HG03025 (cell line): Measurements from ENCODE around the gene BTBD19.
"Not testable (repeated sequence)": the region's sequence is repeated elsewhere in the genome, so short reads cannot be mapped to it uniquely, and the experiment has no call there.

ENCODE experiments used
- ATAC-seq: cut with Tn5 transposase; IDR thresholded peaks from one replicate; pipeline ENCODE4 v1.9.1; 2021; ENCODE audit warnings: mild to moderate bottlenecking, moderate library complexity; ENCODE audit not compliant: unreplicated experiment, low FRiP score

Gene BTBD19

GRCh38 chr1:44807364-44808062 lies 810 bp upstream of the BTBD19 start:
- ATAC-seq: no peak

- peak; percentile 43 for ATAC-seq
Measured at GRCh38 chr1:44808938-44809917, 905 bp downstream of the BTBD19 start.

DNA sequence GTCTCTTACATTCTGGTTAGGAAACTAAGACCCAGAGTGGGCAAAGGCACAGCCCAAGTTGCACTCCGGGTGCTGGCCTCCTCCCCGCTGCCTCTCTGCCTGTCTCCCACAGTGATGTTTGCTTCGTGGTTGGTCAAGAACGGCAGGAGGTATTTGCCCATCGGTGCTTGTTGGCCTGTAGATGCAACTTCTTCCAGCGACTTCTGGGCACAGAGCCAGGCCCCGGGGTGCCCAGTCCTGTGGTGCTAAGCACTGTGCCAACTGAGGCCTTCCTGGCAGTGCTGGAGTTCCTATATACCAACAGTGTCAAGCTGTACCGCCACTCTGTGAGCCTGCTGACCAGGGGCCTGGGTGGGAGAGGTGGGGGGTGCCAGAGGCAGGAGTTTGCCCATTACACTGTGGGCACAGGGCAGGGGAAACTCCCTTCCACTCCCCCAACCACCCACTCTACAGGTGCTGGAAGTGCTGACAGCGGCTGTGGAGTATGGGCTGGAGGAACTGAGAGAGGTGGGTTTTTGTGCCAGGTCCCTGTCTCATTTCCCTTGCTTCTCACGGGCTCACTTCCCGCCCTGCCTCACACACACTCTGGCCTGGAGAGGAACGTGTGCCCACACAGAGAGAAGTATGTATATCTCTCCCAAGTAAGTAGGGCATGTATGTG lies 1.9 kb downstream of the BTBD19 start:
- ATAC-seq: no peak

DNA sequence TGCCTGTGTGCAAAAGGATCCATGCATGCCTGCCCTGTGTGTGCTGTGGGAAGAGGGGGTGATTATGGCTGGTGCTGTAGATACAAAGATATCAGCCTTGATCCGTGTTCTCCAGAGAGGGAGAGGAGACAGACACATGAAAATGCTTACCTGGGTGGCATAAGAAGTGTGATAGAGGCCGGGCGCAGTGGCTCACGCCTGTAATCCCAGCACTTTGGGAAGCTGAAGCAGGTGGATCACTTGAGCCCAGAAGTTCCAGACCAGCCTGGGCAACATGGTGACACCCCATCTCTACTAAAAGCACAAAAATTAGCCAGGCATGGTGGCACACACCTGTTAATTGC lies 2.4 kb downstream of the BTBD19 start:
- not testable (repeated sequence) for ATAC-seq

DNA sequence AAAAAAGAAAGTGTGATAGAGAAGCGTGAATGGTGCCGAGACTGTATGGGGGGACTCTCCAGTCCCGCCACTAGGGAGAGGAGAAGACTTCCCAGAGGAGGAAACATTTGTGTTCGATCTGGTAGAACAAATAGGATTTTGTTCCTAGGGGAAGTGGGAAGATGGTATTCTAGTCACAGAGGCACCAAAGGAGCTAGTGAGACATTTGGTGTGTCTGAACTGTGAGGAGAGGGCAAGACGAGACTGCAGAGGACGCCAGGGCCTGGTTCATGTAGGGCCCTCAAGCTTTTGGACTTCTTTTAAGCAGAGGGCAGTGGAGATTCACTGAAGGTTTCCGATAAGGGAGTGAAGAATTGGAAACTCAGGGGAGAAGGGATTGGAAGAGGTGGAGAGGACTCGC lies 2.9 kb downstream of the BTBD19 start:
- no peak for ATAC-seq

- no peak for ATAC-seq
Measured at GRCh38 chr1:44812822-44813543, 4.7 kb downstream of the BTBD19 start.

GRCh38 chr1:44815926-44816325 lies 7.6 kb downstream of the BTBD19 start:
- ATAC-seq: not testable (repeated sequence)

DNA sequence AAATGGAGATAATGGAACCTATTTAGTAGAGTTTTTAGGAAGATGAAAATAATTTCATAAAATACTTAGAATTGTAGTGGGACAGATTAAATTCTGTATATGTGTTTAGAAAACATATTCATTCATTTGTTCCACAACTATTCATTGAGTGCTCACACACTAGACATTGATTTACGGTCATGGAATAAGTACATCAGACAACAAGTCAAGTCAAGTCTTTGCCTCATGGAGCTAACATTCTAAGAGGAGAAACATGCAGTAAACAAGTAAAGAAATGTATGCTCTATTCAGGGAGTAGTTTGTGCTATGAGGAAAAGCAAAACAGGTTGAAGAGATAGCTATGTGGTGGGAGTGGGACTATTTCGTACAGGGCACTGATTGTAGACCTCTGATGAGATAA lies 9.0 kb downstream of the BTBD19 start:
- ATAC-seq: no peak

DNA sequence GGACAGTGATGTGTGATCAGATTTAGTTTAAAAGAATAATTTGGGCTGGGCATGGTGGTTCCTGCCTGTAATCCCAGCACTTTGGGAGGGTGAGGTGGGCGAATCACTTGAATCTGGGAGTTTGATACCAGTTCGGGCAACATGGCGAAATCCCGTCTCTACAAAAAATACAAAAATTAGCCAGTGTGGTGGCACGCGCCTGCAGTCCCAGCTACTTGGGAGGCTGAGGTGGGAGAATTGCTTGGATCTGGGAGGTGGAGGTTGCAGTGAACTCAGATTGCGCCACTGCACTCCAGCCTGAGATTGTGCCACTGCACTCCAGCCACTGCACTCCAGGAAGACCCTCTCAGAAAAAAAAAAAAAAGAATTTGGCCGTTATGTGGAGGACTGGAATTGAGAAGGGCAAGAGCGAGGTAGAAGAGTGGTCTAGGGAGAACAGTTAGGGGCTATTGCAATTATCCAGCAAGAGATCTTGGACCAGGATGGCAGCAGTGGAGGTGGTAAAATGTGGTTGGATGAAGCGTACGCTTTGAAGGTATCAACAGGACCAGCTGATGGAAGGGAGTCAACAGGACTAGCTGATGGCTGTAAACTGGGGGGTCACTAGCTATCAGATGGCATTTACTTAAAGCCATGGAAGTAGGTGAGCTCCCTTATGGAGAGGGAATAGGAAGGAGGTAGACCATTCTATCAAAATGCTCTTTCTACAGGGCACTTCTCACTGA lies 9.6 kb downstream of the BTBD19 start:
- ATAC-seq: no peak

- no peak for ATAC-seq
Measured at GRCh38 chr1:44819196-44819607, 10.9 kb downstream of the BTBD19 start.

DNA sequence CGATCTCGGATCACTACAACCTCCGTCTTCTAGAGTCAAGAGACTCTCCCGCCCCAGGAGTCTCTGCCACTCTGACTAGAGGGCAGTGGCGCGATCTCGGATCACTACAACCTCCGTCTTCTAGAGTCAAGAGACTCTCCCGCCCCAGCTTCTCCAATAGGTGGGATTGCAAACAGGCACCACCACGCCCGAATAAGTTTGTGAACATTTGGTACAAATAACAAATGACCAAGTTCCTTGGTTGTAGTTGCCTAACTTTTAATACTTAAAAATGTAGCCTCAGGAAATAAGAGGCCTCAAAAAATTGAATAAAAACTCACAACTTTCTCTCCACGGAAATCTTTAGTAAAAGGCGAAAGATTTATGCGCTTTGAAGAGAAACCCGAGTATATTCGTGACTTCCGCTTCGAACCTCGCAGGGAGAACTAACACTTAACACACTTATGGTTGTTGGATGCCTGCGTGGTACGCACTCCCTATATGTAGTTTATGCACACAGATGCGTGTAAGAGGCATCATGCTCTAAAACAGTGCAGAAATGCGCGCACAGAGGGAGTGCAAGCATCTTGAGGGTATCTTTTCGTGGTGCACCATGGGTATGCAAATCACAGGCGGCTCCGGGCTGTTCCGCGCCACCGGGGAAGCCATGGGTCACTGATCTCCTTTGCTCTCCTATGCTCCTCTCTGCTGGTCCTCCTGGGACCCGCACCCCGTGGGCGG lies 11.4 kb downstream of the BTBD19 start:
- peak; percentile 61 for ATAC-seq

DNA sequence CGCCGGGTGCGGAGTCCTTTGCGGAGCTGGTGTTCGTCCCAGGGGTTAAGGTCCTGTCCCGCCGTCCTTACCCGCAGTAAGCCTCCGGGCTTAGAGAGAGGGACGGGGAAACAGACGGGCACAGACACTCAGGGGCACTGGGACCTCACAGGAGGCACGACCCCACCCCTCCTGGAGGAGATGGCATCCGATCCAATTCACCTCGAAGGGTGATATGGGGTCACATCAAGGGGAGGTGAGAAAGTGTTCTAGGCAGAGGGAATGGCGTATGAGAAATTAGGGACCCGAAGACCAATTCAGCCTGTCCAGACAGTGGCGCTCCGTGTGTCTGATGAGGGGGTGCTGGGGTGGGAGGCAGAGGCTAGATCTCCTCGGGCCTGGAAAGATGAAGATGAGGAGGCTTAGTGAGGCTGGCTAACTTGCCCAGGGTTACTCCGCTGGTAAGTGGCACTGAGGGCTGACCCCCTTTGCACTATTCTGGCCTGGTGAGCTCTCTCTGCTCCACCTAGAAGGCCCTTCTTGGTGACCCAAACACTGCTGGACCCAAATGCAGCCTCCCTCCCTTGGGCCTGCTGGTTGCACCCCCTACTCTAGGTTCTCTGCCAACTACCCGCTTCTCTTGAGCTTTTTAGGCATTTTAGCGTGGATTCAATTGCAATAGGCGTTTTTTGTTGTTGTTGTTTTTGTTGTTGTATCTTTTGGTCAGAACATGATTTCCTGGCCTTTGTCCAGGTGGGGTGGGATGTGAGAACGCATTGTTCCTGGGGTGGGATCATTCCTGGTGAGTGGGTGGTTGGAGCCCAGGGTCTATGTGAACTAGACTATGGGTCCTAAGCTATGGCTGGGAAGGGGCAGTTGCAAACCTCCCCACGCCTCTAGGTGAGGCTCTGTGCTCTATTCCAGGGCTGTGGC lies 12.3 kb downstream of the BTBD19 start:
- peak; percentile 5 for ATAC-seq

DNA sequence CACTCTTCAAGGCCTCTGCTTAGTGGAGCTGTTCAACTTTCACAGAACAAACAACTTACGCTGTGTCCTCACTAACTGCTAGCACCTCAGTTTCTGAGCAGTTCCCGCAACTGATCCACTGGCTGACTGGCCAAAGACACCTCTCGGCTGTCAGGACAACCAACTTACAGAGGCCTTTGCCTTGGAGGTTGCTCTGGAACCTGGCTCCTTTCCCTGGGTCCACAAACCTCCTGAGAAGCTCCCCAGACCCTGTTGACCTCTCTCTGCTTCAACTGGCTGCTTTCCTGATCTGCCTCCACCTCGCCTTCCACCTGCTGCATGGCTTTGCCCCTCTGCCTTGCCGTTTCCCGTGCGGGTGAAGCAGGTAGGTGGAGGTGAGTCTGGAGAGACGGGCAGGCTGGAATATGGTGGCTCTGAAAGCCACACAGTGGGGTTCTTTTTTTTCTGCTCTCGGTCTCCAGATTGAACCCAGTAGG lies 13.0 kb downstream of the BTBD19 start:
- ATAC-seq: no peak

DNA sequence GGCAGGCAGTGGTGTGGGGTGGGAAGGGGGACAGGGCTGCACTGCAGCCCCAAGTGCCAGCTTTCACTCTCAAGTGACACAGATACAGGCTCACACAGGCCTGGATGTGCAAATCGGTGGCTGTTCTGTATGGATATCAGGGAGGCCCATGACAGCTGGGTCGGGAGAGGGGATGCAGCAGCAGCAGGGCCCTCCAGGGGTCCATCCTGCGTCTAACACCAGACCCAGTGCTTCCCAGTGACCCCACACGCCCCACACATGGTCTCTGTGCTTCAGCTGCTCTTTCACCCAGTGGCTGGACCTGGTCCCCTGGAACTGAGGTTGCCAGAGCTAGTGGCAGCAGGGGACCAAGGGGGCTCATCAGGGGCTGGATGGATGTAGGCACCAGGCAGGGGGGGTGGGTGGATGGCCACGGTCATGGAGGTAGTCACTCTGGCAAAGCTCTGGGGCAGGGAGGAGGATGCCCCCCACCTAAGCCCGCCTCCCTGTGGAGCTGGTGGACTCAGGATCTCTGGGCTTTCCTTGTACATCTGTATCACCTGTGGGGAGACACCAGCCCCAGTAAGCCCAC lies 13.9 kb downstream of the BTBD19 start:
- ATAC-seq: no peak

GRCh38 chr1:44822981-44823451 lies 14.7 kb downstream of the BTBD19 start:
- no peak for ATAC-seq

GRCh38 chr1:44824392-44824791 lies 16.1 kb downstream of the BTBD19 start:
- not testable (repeated sequence) for ATAC-seq

DNA sequence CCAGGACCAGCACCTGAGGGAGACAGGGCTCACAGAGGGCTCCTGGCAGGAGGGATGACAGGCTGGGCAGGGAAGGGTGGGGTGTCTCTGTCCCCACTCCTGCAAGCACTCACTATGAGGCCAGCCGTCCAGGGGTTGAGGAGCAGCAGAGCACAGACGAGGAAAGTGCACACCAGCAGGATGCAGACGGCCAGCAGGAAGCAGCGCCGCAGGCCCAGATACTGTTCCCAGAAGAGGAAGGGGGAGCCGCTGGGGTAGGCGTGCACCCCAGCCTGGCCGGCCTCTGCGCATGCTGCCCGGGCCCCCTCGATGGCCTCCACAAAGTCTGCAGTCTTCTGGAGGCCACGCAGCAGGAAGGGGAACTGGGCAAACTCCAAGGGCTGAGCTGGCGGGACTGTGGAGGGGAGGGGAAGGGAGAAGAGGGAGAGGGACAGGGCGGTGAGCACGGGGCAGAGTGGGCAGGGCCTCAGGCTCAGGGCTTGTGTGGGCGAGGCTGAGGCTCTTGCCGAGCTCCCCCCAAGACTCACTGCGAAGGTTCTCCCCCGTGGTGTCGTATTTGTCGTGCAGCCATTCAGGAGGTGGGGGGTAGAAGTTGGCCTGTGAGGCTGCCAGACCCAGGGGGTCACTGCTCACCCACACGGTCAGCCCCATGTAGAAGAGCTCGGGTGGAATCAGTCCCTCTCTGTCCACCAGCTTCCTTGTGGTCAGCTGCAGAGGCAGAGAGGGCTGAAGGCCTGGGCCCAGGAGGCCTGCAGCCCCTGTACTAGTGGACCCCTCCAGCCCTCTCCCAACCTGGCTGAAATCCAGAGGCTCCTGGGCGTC lies 18.3 kb downstream of the BTBD19 start:
- ATAC-seq: no peak
